Endodermal cell (in vitro differentiated cells): ENCODE results near the gene KRTAP10-8. TPM values are rescaled to one million over a fixed set of nuclear protein-coding genes. Genes with fewer than 3 reads are reported as not detected.

Experiments
- DNase-seq: peaks from one replicate; pipeline ENCODE4 v3.0.0-alpha.2; 2017
- H3K27ac ChIP-seq: 2 replicates; pipeline ENCODE4 v1.5.1; 2013; ENCODE audit warnings: mild to moderate bottlenecking, low read depth, low read length, moderate library complexity
- H3K27me3 ChIP-seq: 2 replicates; pipeline ENCODE4 v1.6.1; 2013; ENCODE audit warnings: mild to moderate bottlenecking, low read length, moderate library complexity; ENCODE audit not compliant: insufficient read depth, control insufficient read depth, poor library complexity, severe bottlenecking
- H3K36me3 ChIP-seq: 2 replicates; pipeline ENCODE4 v1.7.0; 2013; ENCODE audit warnings: mild to moderate bottlenecking, low read length, moderate library complexity; ENCODE audit not compliant: control insufficient read depth, insufficient read depth
- H3K4me1 ChIP-seq: one replicate; pipeline ENCODE4 v1.7.0; 2013; ENCODE audit warnings: low read length; ENCODE audit not compliant: control insufficient read depth, insufficient read depth
- H3K4me3 ChIP-seq: 2 replicates; pipeline ENCODE4 v1.5.1; 2013; ENCODE audit warnings: mild to moderate bottlenecking, low read length, moderate library complexity
- H3K9ac ChIP-seq: 2 replicates; pipeline ENCODE4 v1.6.1; 2013; ENCODE audit warnings: mild to moderate bottlenecking, low read length, moderate library complexity; ENCODE audit not compliant: poor library complexity, severe bottlenecking; ENCODE audit errors: extremely low read depth
- H3K9me3 ChIP-seq: 2 replicates; pipeline ENCODE4 v1.6.1; 2013; ENCODE audit warnings: mild to moderate bottlenecking, low read length, moderate library complexity; ENCODE audit not compliant: control insufficient read depth
- H3K27ac Mint-ChIP-seq: 2 replicates; pipeline ENCODE4 v1.8.0; 2020; ENCODE audit warnings: mixed read lengths
- H3K27me3 Mint-ChIP-seq: 2 replicates; pipeline ENCODE4 v1.8.0; 2021; ENCODE audit warnings: mild to moderate bottlenecking, mixed read lengths; ENCODE audit not compliant: insufficient read depth
- H3K36me3 Mint-ChIP-seq: 2 replicates; pipeline ENCODE4 v1.8.0; 2020; ENCODE audit warnings: low read depth, mixed read lengths
- H3K4me1 Mint-ChIP-seq: 2 replicates; pipeline ENCODE4 v1.8.0; 2020; ENCODE audit warnings: mixed read lengths
- H3K4me3 Mint-ChIP-seq: 2 replicates; pipeline ENCODE4 v1.8.0; 2020; ENCODE audit warnings: mild to moderate bottlenecking, moderate library complexity, mixed read lengths
- H3K9me3 Mint-ChIP-seq: 2 replicates; pipeline ENCODE4 v1.8.0; 2020; ENCODE audit warnings: mild to moderate bottlenecking, mixed read lengths
- CTCF ChIP-seq: fragments of 200-600 bp; sonication (generic); conservative IDR thresholded peaks from 2 replicates; pipeline ENCODE4 v1.5.0; 2021; ENCODE audit warnings: antibody characterized with exemption, mild to moderate bottlenecking
- WGBS, 2 experiments: methylation state at CpG; one replicate each; pipeline versions ENCODE4 v1.1.5 to v1.1.7; 2013; ENCODE audit warnings: missing lambda C conversion rate in 2 of 2, mixed read lengths in 1 of 2; ENCODE audit not compliant: insufficient coverage in 1 of 2, insufficient read length in 1 of 2; 5-methylcytosine and 5-hydroxymethylcytosine counted together
- total RNA-seq, 2 donors: library from RNA; stranded (reverse); fragmentation: NEBNext Ultra II Directional in 1 of 2; extraction: Animal tissue kit (Norgen Biotek cat#: 25700) in 1 of 2; gene quantifications; 2 replicates in 1 of 2; 3 replicates in 1 of 2; pipeline ENCODE4 v1.2.1, GENCODE V29; 2021

KRTAP10-8 gene
- total RNA-seq, 2 donors from 2014 or later = not detected

GRCh38 chr21:44583800-44584147 lies 28.1 kb upstream of the KRTAP10-8 start:
- WGBS, 2 experiments = 91 to 92% methylated on average over 6 of the region's 6 CpGs
- no peaks in the 10 kb centered on the region for H3K36me3 Mint-ChIP-seq
- Histone ChIP-seq H3K9ac (no peak overlapping the region), H3K4me1 (no peaks in the 10 kb centered on the region), H3K4me3 (no peak overlapping the region), H3K27ac (no peak overlapping the region), H3K36me3 (no peaks in the 10 kb centered on the region), H3K9me3 (peaks cover 9% of the 10 kb centered on the region), H3K27me3 (no peaks in the 10 kb centered on the region)
- no peak for DNase-seq
- no peak overlapping the region for H3K4me3 Mint-ChIP-seq
- peaks cover 7% of the 10 kb centered on the region for H3K27me3 Mint-ChIP-seq
- H3K9me3 Mint-ChIP-seq = peaks cover 17% of the 10 kb centered on the region
- no peak overlapping the region for H3K27ac Mint-ChIP-seq
- no peak for TF ChIP-seq CTCF
- peaks cover 5% of the 10 kb centered on the region for H3K4me1 Mint-ChIP-seq

GRCh38 chr21:44585892-44586291 lies 26.0 kb upstream of the KRTAP10-8 start:
- no peaks in the 10 kb centered on the region for H3K36me3 Mint-ChIP-seq
- peaks cover 5% of the 10 kb centered on the region for H3K4me1 Mint-ChIP-seq
- Histone ChIP-seq H3K36me3 (no peaks in the 10 kb centered on the region), H3K27me3 (no peaks in the 10 kb centered on the region), H3K9ac (no peak overlapping the region), H3K27ac (no peak overlapping the region), H3K4me3 (no peak overlapping the region), H3K9me3 (peaks cover 9% of the 10 kb centered on the region), H3K4me1 (no peaks in the 10 kb centered on the region)
- peaks cover 3% of the 10 kb centered on the region for H3K27me3 Mint-ChIP-seq
- no peak overlapping the region for H3K27ac Mint-ChIP-seq
- peaks cover 17% of the 10 kb centered on the region for H3K9me3 Mint-ChIP-seq
- H3K4me3 Mint-ChIP-seq = no peak overlapping the region
- WGBS, 2 experiments = 84 to 100% methylated on average over 3 of the region's 3 CpGs
- TF ChIP-seq CTCF = no peak
- no peak for DNase-seq

DNA sequence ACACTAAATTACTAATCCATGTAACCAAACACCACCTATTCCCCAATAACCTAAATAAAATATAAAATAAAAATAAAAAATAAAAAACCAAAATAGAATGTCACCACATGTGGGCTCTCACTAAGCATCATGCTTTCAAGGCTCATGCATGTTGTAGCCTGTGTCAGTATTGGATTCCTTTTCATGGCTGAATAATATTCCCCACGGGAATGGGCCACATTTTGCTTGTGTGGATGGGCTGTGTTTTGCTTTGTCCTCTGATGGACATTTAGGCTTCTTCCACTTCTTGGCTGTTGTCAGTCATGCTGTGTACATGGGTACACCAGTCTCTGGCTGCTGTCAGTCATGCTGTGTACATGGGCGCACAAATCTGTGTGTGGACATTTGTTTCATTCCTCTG lies 22.8 kb upstream of the KRTAP10-8 start:
- no peak for TF ChIP-seq CTCF
- Histone ChIP-seq H3K9ac (no peak overlapping the region), H3K27me3 (no peaks in the 10 kb centered on the region), H3K27ac (no peak overlapping the region), H3K36me3 (no peaks in the 10 kb centered on the region), H3K9me3 (no peaks in the 10 kb centered on the region), H3K4me3 (no peak overlapping the region), H3K4me1 (no peaks in the 10 kb centered on the region)
- Mint-ChIP-seq H3K27ac (no peak overlapping the region), H3K36me3 (no peaks in the 10 kb centered on the region), H3K4me1 (peaks cover 9% of the 10 kb centered on the region), H3K4me3 (no peak overlapping the region), H3K27me3 (peaks cover 1% of the 10 kb centered on the region), H3K9me3 (peaks cover 6% of the 10 kb centered on the region)
- 83 to 94% methylated on average over 1 to 2 of the region's 2 CpGs for WGBS, 2 experiments
- no peak for DNase-seq
